Stimulated activated naive CD8-positive, alpha-beta T cell treated with anti-CD3 and anti-CD28 coated beads, Interleukin-15, amount 100 ng/mL, for 72 hours (primary cell): ENCODE data around the gene PLCL2.

ENCODE experiments used
- ATAC-seq: fragments of 150-1000 bp; cut with Tn5 transposase; 2 replicates; pipeline ENCODE4 v1.10.0; 2021; ENCODE audit warnings: mild to moderate bottlenecking, moderate library complexity
- DNase-seq, 2 donors: peaks; one replicate each; pipeline ENCODE4 v3.0.0; 2021 to 2022
- H3K27ac Mint-ChIP-seq, 2 donors: one replicate each; pipeline ENCODE4 v1.8.0; 2022; ENCODE audit warnings: mild to moderate bottlenecking in 2 of 2, mixed read lengths in 2 of 2, moderate library complexity in 2 of 2
- H3K27me3 Mint-ChIP-seq: one replicate; pipeline ENCODE4 v1.8.0; 2022; ENCODE audit warnings: mixed read lengths
- H3K4me1 Mint-ChIP-seq: one replicate; pipeline ENCODE4 v1.8.0; 2022; ENCODE audit warnings: mild to moderate bottlenecking, mixed read lengths
- H3K4me3 Mint-ChIP-seq, 2 donors: one replicate each; pipeline ENCODE4 v1.8.0; 2022; ENCODE audit warnings: mild to moderate bottlenecking in 2 of 2, mixed read lengths in 2 of 2, moderate library complexity in 1 of 2
- H3K9me3 Mint-ChIP-seq, 2 donors: one replicate each; pipeline ENCODE4 v1.8.0; 2022; ENCODE audit warnings: mixed read lengths in 2 of 2

Gene PLCL2

DNA sequence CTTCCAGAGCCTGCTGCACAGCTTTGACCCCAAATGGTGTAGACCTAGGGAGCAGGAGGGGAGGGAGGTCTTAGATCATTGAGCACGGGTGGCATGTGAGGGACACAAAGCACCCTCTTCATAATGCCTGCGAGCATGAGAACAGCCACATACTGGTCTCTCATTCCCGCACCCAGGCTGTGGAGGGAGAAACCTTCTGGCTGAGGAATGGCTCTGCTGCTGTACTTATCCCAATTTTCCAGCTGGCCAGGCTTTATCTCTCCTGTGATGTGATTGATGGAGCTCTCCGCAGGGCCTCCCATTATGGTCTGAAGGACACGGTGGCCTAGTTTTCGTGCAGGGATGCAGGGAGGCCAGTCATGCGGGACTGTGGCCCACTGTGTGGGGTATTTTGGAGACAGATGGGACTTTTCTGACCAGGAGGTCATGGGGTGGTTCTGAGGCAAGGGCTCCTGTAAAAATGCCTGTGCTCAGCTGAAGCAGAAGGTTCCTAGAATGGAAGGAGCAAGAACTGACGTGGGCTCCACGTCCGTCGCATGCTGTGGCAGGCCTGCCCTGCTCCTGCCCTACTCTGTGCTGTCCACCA, 251.5 kb downstream of the PLCL2 start:
- DNase-seq: no peak
- no peaks in the 10 kb centered on the region for H3K27me3 Mint-ChIP-seq
- H3K4me1 Mint-ChIP-seq: no peaks in the 10 kb centered on the region
- H3K9me3 Mint-ChIP-seq: peaks cover 0 to 10% of the 10 kb centered on the region in 2 donors
- no peak for ATAC-seq
- H3K27ac Mint-ChIP-seq: no peak overlapping the region
- H3K4me3 Mint-ChIP-seq: no peak overlapping the region

DNA sequence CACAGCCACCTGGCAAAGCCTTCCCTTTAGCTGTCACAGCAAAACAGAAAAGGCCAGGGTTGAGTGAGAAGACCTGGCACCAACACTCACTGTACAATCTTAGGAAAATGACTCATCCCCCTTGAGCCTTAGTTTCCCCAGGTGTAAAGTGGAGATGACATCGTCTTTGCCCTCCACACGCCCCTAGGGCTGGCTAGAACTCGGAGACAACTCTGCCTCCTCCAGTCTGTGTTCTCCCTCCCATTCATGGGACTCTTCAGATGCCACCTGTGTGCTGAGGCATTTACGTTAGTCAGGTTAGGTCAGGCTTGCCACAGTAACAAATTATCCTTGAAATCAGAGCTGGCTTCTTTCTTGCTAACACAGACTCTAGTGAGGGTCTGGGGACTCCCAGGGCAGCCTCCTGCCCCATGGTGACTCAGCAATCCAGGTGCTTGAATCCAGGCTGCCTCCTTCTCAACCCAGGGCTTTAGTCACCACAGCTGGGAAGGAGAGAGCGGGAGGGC, 252.6 kb downstream of the PLCL2 start:
- Mint-ChIP-seq H3K9me3 (peaks cover 0 to 10% of the 10 kb centered on the region in 2 donors), H3K27me3 (no peaks in the 10 kb centered on the region), H3K4me3 (no peak overlapping the region), H3K4me1 (no peaks in the 10 kb centered on the region), H3K27ac (no peak overlapping the region)
- ATAC-seq (no peak), DNase-seq (no peak)

DNA sequence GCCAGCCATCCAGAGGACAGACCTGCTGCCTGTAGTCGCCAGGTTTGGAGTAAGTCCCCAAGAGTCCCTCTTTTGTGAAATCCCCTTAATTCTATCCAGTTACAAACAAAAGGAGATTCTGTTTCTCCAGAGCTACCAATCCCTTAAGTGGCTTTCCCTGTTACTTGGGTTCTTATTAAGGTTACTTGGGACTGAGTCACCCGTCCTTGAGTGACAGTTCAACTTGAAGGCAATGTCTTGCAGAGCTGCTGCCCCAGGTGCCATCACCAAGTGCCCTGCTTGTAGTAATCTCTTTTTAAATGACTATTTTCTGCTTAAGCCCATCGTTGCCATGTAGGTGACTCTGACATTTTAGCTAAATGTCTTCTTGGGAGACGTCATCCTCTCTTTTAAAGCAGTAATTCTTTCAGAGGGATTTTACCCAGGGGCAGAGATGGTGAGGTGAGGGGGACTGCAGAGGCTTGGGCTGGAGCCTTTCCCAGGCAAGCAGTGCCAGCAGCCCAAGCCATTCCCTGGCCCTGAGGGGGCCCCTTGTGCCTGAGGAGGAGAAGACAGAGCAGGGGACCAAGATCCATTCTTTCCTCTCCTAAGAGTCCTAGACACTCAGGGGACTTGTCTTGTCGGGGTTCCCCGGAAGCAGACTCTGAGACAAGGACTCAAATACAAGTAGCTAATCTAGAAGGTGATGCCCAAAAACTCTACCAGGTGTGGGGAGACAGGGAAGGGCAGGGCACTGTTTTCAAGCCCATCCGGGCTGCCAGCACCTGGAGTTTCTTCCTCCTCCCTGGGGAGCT, 253.7 kb downstream of the PLCL2 start:
- Mint-ChIP-seq H3K27ac (no peak overlapping the region), H3K9me3 (peaks cover 7 to 10% of the 10 kb centered on the region in 2 donors), H3K4me1 (no peaks in the 10 kb centered on the region), H3K27me3 (no peaks in the 10 kb centered on the region), H3K4me3 (no peak overlapping the region)
- DNase-seq (no peak), ATAC-seq (no peak)
